HG03280 (cell line): Measurements from ENCODE around the gene DNAAF1.
"Not testable (repeated sequence)": the region's sequence is repeated elsewhere in the genome, so short reads cannot be mapped to it uniquely, and the experiment has no call there.

Experiments
- ATAC-seq: cut with Tn5 transposase; IDR thresholded peaks from one replicate; pipeline ENCODE4 v1.9.1; 2021; ENCODE audit warnings: mild to moderate bottlenecking, moderate library complexity; ENCODE audit not compliant: unreplicated experiment

The DNAAF1 gene

DNA sequence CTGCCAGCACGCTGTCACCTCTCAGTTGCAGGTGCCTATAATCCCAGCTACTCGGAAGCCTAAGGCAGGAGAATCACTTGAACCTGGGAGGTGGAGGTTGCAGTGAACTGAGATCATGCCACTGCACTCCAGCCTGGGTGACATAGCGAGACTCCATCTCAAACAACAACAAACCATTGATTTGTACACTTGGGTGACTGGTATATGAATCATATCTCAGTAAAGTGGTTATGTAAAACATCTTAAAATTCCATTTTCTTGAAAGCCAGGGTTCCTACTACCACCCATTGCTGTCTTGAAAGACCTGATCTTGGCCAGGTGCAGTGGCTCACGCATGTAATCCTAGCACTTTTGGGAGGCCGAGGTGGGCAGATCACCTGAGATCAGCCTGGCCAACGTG, 60.0 kb downstream of the DNAAF1 start:
- not testable (repeated sequence) for ATAC-seq

- ATAC-seq, result no peak
Measured at GRCh38 chr16:84205976-84206691, 61.0 kb downstream of the DNAAF1 start.

GRCh38 chr16:84207251-84207650, 62.1 kb downstream of the DNAAF1 start:
- no peak for ATAC-seq

DNA sequence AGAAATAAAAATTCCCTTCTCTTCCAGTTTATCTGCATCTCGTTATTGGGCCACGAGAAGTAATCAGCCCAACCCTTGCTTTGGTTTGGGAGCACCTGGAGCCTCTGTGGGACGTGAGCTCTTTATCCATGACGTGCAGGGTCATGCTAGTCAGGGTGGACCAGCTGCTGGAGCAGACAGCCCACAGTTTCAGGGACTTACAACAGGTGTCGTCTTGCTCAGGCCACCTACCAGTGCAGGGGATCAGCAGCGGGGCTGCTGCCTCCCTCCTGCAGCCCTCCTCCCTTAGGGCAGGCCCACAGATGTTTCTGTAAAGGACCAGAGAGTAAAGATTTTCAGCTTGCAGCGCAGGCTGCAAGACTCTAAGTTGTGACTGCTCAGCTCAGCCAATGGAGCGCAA, 62.8 kb downstream of the DNAAF1 start:
- ATAC-seq, result no peak

GRCh38 chr16:84209989-84210388, 64.9 kb downstream of the DNAAF1 start:
- ATAC-seq, result no peak

GRCh38 chr16:84212154-84212553, 67.0 kb downstream of the DNAAF1 start:
- no peak for ATAC-seq

- no peak for ATAC-seq
Measured at GRCh38 chr16:84212631-84213030, 67.5 kb downstream of the DNAAF1 start.

GRCh38 chr16:84214451-84215066, 69.5 kb downstream of the DNAAF1 start:
- ATAC-seq, result no peak

DNA sequence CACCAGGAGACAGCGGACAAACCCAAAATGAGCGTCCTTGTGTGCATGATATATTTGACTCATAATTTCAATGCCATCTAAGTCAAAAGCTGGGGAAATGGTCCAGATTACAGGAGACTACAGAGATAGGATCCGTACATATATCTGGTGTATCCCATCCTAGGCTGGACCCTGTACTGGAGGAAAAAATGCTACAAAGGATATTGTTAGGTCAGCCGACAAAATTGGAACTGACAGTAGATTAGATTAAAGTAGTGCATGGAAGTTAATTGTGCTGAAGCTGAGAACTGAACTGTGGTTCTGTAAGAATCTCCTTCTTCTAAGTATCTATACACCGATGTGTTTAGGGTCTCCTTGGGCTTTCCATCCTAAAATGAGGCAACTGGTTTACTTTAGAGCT, 70.4 kb downstream of the DNAAF1 start:
- ATAC-seq, result no peak

GRCh38 chr16:84216144-84216543, 71.0 kb downstream of the DNAAF1 start:
- ATAC-seq, result not testable (repeated sequence)

DNA sequence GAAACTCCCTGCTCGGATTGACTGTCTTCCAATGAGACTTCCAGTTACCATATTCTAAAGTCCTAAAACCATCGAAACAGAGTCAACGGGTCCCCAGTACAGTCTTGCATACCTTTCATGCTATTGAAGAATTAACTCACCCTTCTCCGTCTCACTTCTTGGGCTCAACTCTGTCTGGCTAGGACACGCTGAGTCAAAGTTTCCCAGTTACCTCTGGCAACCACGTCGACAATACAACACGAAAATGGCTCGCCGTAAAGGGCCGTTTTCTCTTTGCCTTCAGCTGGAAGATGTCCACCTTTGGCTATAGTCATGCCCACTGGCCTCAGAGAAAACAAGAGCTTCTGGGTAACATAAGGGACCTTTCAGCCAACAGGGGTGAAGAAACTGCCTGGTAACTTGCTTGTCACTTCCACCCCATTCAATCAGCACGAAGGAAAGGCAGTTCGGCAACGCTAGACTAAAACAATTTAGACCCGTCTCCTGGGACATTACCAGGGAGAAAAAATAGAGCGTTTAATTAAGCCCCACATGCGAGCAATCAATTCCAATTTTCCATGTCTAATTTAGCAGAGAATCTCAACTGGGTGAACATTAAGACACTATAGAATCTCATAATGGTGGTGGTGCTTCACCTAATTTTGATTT, 73.2 kb downstream of the DNAAF1 start:
- ATAC-seq, result no peak

DNA sequence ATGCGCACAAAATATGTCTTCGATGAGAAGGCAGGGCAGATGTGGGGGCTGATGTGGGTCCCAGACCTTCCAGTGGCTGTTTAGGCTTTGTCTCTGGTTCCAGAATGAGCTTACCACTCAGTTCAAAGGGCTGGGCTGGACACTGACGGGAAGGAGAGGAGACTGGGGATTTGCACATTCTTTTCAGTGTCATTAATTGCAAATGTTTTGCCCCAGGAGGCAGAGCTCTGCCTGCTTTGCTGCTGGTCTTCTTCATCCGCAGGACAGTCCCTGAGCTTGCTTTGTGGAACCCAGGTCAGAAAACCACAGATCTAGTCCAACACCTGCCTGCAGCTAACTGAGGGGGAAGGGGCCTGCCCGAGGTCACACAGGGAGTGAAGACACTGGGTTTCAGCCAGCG, 73.8 kb downstream of the DNAAF1 start:
- ATAC-seq, result no peak

DNA sequence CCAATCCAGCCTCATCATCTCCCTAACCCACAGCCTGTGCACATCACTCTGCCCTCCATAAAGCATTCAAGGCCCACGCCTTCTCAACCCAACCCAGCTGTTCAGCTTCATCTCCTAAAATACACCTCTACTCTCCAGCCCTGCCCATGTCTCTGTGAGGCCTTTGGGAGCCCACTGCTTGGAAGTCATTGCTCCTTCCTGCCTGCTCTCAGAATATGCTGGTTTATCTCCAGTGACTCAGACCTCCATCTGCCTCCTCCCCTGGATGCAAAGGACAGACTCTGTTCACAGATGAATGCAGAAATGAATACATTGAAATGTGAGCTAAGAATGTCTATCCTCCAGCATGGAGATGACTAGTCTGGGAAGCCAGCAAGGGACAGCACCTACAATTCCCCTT, 75.7 kb downstream of the DNAAF1 start:
- no peak for ATAC-seq

GRCh38 chr16:84223456-84223855, 78.3 kb downstream of the DNAAF1 start:
- ATAC-seq, result no peak

DNA sequence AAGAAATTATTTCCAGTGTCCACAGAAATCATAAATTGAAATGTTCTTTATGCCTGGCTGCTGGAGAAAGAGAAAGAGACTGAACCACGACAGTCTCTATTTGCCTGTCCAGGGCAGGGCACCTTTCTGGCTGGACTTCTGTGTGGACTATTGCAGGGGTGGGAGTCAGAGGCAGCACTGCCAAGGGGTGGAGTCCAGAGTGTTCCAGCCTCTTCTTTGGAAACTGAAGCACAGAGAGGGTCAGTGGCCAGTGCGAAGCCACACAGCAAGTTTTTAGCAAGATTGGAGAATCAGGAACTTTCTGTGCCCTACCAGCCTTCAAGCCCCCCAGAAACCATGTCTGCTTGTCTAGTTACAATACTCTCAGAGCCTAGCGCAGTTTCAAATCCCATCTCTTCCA, 79.4 kb downstream of the DNAAF1 start:
- no peak for ATAC-seq

GRCh38 chr16:84225126-84225525, 80.0 kb downstream of the DNAAF1 start:
- no peak for ATAC-seq

DNA sequence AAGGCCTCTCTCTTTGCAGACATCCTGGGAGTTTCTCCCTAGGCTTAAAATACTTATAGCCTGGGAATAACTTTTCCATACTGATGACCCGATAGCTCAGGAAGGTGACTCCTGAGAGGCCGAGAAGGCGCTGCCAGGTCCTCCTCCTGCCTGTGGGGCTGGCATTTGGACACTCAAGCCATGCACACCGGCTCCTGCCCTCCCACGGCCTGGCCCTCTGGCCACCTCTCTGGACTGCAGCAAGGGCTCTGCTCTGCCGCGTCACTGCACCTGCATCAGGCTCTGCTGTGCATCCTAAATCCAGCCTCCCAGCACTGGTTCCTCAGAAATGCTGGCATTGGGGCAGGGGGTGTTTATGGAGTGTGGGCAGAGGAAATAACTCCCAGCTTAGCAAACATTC, 80.5 kb downstream of the DNAAF1 start:
- no peak for ATAC-seq

DNA sequence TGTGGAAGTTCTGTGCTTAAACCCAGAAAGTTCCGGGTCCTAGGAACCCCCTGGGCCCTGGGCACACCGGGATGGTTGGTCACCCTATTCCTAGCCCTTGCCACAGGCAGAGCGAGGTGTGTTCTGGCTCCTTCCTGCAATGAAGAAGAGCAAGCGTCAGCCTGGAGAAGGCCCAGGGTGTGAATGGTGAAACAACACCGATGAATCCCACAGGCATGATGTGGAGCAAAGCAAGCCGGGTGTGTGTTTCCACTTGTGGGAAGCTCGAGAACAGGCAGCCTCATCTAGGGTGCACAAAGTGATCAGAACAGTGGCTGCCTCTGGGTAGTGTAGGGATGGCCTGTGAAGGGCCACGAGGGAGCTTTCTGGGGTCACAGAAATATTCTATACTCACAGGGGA, 80.9 kb downstream of the DNAAF1 start:
- no peak for ATAC-seq
